ENCODE results near the gene AUTS2.

Gene AUTS2

DNA sequence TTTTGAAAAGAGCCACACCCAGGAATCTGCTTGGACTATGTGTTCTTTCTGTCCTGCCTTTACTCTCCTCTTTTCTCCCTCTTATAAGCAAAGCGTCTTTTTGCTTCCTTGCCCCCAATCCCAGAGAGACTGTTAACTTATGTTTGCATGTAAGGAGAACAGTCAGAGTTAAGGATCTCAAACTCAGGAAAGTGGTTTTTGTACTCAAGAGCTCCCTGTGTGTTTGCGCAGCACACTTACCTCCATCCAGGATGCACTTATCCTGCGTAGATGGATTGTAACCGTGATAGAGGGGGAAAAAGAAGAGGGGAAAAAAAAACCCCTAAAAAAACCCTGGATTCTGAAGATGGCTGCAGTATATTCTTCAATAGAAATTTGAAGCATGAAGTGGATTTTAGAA is 228.9 kb downstream of the AUTS2 start:
- Histone ChIP-seq H3K4me1 (ENCODE audit: control insufficient read depth, insufficient read depth, low read length, poor library complexity, severe bottlenecking) (no peaks in the 10 kb centered on the region), H3K4me3 (ENCODE audit: insufficient read depth, low read depth, low read length, poor library complexity, severe bottlenecking) (no peak overlapping the region), H3K27me3 (replicated peaks; ENCODE audit: control insufficient read depth, insufficient read depth, low read length, poor library complexity, severe bottlenecking) (no peaks in the 10 kb centered on the region), H3K9me3 (ENCODE audit: control insufficient read depth, low read length) (no peaks in the 10 kb centered on the region), H3K36me3 (ENCODE audit: control insufficient read depth, insufficient read depth, low read length) (no peaks in the 10 kb centered on the region), H3K27ac (ENCODE audit: insufficient read depth, low read length, poor library complexity, severe bottlenecking) (no peak overlapping the region)
- DNase-seq, result no peak

DNA sequence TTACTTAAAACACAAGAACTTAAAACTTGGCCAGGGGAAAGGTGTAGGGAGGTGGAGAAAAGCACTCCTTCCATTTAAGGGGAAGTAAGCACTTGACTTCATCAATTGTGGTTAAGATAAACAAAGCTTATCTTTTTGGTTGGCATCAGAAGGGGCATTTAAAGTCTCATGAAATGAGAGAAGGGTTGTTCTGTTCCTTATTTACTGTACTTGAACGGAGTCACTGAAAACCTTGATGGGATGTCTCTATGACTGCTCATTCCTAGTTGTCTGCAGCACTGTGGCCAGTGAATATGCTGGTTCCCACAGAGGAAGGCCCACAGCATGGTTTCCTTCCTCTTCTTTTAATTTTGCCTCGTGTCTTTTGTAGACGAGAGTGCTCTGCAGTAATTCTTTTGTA is 229.3 kb downstream of the AUTS2 start:
- Histone ChIP-seq H3K27ac (ENCODE audit: insufficient read depth, low read length, poor library complexity, severe bottlenecking) (no peak overlapping the region), H3K4me3 (ENCODE audit: insufficient read depth, low read depth, low read length, poor library complexity, severe bottlenecking) (no peak overlapping the region), H3K9me3 (ENCODE audit: control insufficient read depth, low read length) (no peaks in the 10 kb centered on the region), H3K27me3 (replicated peaks; ENCODE audit: control insufficient read depth, insufficient read depth, low read length, poor library complexity, severe bottlenecking) (no peaks in the 10 kb centered on the region), H3K4me1 (ENCODE audit: control insufficient read depth, insufficient read depth, low read length, poor library complexity, severe bottlenecking) (no peaks in the 10 kb centered on the region), H3K36me3 (ENCODE audit: control insufficient read depth, insufficient read depth, low read length) (no peaks in the 10 kb centered on the region)
- no peak for DNase-seq

DNA sequence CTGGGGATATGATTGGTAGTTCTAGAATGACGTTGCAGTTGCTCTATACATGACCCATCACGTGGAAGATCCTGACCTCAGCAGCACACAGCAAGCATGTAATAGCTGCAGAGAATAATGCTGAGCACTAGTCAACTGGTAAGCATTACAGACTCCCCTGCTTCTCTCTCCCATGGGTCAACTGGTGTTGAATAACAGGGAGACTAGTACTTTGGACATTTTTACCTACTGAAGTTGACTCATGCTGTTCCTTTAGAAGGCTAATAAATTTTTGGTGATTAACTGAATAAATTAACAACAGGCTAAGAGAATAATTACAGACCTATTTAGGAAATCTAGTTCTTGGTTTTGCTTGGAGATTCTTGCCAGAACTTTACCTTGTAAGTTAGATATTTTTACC is 234.1 kb downstream of the AUTS2 start:
- Histone ChIP-seq H3K4me3 (ENCODE audit: insufficient read depth, low read depth, low read length, poor library complexity, severe bottlenecking) (no peak overlapping the region), H3K27me3 (replicated peaks; ENCODE audit: control insufficient read depth, insufficient read depth, low read length, poor library complexity, severe bottlenecking) (no peaks in the 10 kb centered on the region), H3K36me3 (ENCODE audit: control insufficient read depth, insufficient read depth, low read length) (no peaks in the 10 kb centered on the region), H3K27ac (ENCODE audit: insufficient read depth, low read length, poor library complexity, severe bottlenecking) (no peak overlapping the region), H3K4me1 (ENCODE audit: control insufficient read depth, insufficient read depth, low read length, poor library complexity, severe bottlenecking) (no peaks in the 10 kb centered on the region), H3K9me3 (ENCODE audit: control insufficient read depth, low read length) (no peaks in the 10 kb centered on the region)
- DNase-seq, result no peak

DNA sequence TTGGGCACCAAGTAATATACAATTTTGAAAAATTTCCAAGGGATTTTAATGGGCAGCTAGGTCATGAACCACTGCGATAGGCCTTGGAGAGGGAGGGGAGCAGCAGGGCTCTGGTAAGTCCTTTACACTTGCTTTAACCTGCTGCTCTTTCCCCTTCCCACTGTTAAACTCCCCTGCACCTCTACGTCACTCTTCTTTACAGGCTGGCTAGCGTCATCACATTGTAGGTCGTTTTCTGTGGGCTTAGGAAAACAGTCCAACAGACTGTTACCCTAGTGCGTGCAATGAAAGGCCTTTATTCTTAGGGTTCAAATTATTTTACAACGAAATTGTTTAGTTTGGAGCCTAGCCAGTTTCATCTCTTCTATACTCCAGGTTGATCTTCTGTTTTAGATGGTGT is 235.7 kb downstream of the AUTS2 start:
- H3K36me3 ChIP-seq (ENCODE audit: control insufficient read depth, insufficient read depth, low read length), result no peaks in the 10 kb centered on the region
- H3K4me1 ChIP-seq (ENCODE audit: control insufficient read depth, insufficient read depth, low read length, poor library complexity, severe bottlenecking), result no peaks in the 10 kb centered on the region
- H3K4me3 ChIP-seq (ENCODE audit: insufficient read depth, low read depth, low read length, poor library complexity, severe bottlenecking), result no peak overlapping the region
- no peaks in the 10 kb centered on the region for H3K9me3 ChIP-seq (ENCODE audit: control insufficient read depth, low read length)
- no peak for DNase-seq
- no peaks in the 10 kb centered on the region for H3K27me3 ChIP-seq (replicated peaks; ENCODE audit: control insufficient read depth, insufficient read depth, low read length, poor library complexity, severe bottlenecking)
- H3K27ac ChIP-seq (ENCODE audit: insufficient read depth, low read length, poor library complexity, severe bottlenecking), result no peak overlapping the region

DNA sequence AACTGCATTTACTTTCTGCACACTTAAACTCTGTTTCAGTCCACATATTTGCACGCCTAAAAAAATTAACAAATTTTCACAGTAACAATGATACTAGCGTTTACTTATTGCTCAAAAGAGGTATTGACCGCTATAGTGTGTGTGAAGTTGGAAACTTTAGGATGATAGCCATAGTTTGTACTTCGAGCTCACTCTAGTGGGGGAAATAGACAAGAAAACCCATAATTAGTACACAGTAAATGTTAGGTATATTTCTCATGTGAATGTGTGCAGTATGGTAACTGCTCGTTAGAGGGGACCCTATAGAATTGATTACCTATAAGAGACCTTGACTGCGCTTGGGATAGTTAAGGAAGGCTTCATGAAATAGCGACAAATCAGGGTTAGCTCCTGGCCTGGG is 238.4 kb downstream of the AUTS2 start:
- no peak for DNase-seq
- Histone ChIP-seq H3K27ac (ENCODE audit: insufficient read depth, low read length, poor library complexity, severe bottlenecking) (no peak overlapping the region), H3K36me3 (ENCODE audit: control insufficient read depth, insufficient read depth, low read length) (no peaks in the 10 kb centered on the region), H3K9me3 (ENCODE audit: control insufficient read depth, low read length) (no peaks in the 10 kb centered on the region), H3K27me3 (replicated peaks; ENCODE audit: control insufficient read depth, insufficient read depth, low read length, poor library complexity, severe bottlenecking) (no peaks in the 10 kb centered on the region), H3K4me3 (ENCODE audit: insufficient read depth, low read depth, low read length, poor library complexity, severe bottlenecking) (no peak overlapping the region), H3K4me1 (ENCODE audit: control insufficient read depth, insufficient read depth, low read length, poor library complexity, severe bottlenecking) (no peaks in the 10 kb centered on the region)

DNA sequence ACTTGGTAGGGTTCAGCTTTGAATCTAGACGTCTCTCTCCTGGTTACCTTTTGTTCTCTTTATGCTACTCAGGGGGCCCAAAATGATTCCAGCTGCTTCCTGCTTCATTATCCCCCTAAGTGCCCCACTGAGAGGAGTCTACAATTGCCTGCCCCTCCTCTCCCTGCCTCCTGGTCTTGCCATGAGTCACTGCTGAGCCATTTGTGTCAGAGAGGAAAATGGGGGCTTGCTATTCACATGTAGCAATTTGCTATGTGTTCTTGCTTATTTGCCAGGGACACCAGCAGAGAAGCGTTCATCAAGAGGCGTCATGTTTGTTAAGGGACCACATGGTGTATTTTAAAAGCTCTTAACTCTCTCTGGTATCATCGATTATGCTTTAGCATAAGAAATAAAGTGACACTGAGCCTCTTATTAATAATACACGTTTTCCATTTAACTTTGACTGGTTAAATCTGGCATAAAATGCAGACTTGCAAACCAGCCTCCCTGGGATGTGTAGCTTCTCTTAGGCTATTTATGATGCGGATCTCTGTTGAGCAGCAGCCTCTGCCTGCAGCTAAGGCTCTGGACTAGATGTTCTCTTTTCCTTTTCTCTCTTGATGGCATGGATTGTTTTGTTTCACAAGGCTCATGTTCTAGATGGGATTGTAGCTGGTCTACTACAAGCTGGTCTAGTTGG is 239.3 kb downstream of the AUTS2 start:
- DNase-seq, result no peak
- Histone ChIP-seq H3K4me1 (ENCODE audit: control insufficient read depth, insufficient read depth, low read length, poor library complexity, severe bottlenecking) (no peaks in the 10 kb centered on the region), H3K36me3 (ENCODE audit: control insufficient read depth, insufficient read depth, low read length) (no peaks in the 10 kb centered on the region), H3K4me3 (ENCODE audit: insufficient read depth, low read depth, low read length, poor library complexity, severe bottlenecking) (no peak overlapping the region), H3K27ac (ENCODE audit: insufficient read depth, low read length, poor library complexity, severe bottlenecking) (no peak overlapping the region), H3K9me3 (ENCODE audit: control insufficient read depth, low read length) (no peaks in the 10 kb centered on the region), H3K27me3 (replicated peaks; ENCODE audit: control insufficient read depth, insufficient read depth, low read length, poor library complexity, severe bottlenecking) (no peaks in the 10 kb centered on the region)

DNA sequence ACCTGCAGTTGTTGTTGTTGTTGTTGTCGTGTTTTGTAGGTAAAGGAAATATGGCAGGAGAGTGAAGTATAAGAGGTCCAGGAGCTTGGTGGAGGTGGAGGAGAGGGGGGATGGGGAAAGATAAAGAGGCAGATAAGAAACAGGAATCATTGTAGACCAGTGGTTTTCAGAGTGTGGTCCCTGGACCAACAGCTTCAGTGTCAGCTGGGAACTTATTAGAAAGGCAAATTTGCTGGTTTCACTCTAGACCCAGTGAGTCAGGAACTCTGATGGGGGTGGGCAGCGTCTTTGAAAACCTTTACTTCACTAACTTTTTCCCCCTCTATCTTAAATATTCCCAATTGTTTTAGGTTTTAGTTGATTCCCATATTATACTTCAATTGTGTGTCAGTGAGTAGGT is 241.5 kb downstream of the AUTS2 start:
- H3K4me3 ChIP-seq (ENCODE audit: insufficient read depth, low read depth, low read length, poor library complexity, severe bottlenecking), result no peak overlapping the region
- no peak for DNase-seq

DNA sequence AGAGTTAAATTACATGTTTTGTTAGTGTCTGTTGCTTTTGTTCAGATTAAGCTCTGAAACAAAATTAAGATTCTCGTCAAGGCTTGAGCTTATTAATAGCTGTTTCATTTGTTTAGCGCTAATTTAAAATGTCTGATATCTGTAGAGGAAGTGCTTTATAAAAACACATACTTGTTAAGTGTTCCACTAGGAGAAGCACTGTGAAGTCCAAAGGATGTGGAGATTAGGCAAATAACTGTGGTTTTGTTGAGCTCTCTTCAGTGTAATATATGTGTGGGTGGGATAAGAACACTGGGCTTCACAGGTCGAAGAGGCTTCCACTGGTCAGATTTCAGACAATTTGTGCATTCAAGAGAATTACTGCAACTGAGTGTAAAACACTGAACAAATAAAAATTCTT is 242.0 kb downstream of the AUTS2 start:
- H3K36me3 ChIP-seq (ENCODE audit: control insufficient read depth, insufficient read depth, low read length), result no peaks in the 10 kb centered on the region
- no peaks in the 10 kb centered on the region for H3K9me3 ChIP-seq (ENCODE audit: control insufficient read depth, low read length)
- H3K27me3 ChIP-seq (replicated peaks; ENCODE audit: control insufficient read depth, insufficient read depth, low read length, poor library complexity, severe bottlenecking), result no peaks in the 10 kb centered on the region
- no peaks in the 10 kb centered on the region for H3K4me1 ChIP-seq (ENCODE audit: control insufficient read depth, insufficient read depth, low read length, poor library complexity, severe bottlenecking)
- no peak overlapping the region for H3K27ac ChIP-seq (ENCODE audit: insufficient read depth, low read length, poor library complexity, severe bottlenecking)
- no peak for DNase-seq
- no peak overlapping the region for H3K4me3 ChIP-seq (ENCODE audit: insufficient read depth, low read depth, low read length, poor library complexity, severe bottlenecking)

More for the DNA sequence above, 241.5 kb downstream of the AUTS2 start:
- H3K27ac ChIP-seq (ENCODE audit: insufficient read depth, low read length, poor library complexity, severe bottlenecking), result no peak overlapping the region
- H3K27me3 ChIP-seq (replicated peaks; ENCODE audit: control insufficient read depth, insufficient read depth, low read length, poor library complexity, severe bottlenecking), result no peaks in the 10 kb centered on the region
- H3K4me1 ChIP-seq (ENCODE audit: control insufficient read depth, insufficient read depth, low read length, poor library complexity, severe bottlenecking), result no peaks in the 10 kb centered on the region
- no peaks in the 10 kb centered on the region for H3K9me3 ChIP-seq (ENCODE audit: control insufficient read depth, low read length)
- H3K36me3 ChIP-seq (ENCODE audit: control insufficient read depth, insufficient read depth, low read length), result no peaks in the 10 kb centered on the region

DNA sequence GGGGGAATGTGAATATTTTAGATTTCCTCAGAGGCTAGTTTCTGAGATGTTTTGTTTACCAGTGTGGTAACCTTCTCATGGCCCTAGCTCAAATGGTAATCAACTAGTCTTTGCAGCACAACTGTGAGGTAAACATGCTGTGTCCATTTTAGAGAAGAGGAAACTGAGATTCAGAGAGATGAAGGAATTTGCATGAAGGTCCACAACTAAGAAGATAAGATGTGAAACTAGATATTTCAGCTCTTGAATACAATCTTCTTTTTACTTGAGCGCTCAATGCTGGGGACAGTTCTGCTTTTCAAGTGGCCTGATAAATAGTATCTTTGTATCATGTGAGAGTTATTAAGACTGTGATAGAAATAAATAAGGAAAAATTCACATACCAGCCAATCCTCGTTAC is 245.4 kb downstream of the AUTS2 start:
- Histone ChIP-seq H3K4me3 (ENCODE audit: insufficient read depth, low read depth, low read length, poor library complexity, severe bottlenecking) (no peak overlapping the region), H3K27ac (ENCODE audit: insufficient read depth, low read length, poor library complexity, severe bottlenecking) (no peak overlapping the region), H3K27me3 (replicated peaks; ENCODE audit: control insufficient read depth, insufficient read depth, low read length, poor library complexity, severe bottlenecking) (no peaks in the 10 kb centered on the region), H3K36me3 (ENCODE audit: control insufficient read depth, insufficient read depth, low read length) (no peaks in the 10 kb centered on the region), H3K9me3 (ENCODE audit: control insufficient read depth, low read length) (no peaks in the 10 kb centered on the region), H3K4me1 (ENCODE audit: control insufficient read depth, insufficient read depth, low read length, poor library complexity, severe bottlenecking) (no peaks in the 10 kb centered on the region)
- no peak for DNase-seq

DNA sequence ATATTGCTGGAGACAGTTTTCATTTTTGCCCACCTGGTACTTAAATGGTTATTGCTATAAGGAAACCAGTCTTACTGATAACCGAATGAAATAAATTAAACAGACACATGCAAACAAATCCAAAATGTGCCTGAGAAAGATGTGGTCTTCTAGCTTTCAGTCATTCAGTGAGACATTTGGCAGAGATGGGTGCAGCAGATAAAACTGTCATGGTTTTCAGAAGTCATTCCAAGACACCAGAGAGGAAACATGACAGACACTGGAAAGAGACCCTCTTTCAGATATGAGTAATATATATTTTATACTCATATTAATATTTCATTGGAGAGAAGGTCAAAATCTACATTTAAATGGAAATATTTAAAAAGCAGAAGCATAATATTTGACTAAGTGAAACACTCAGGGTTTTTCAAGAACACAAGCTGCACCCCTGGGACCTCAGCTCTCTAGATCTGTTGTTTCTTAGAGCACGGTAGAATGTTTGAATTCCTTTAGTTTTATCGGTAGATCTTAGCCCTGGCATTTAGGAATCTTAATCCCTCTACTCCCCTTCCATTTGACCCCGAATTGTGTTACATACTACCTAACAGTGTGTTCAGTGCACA is 246.1 kb downstream of the AUTS2 start:
- H3K36me3 ChIP-seq (ENCODE audit: control insufficient read depth, insufficient read depth, low read length), result no peaks in the 10 kb centered on the region
- H3K27me3 ChIP-seq (replicated peaks; ENCODE audit: control insufficient read depth, insufficient read depth, low read length, poor library complexity, severe bottlenecking), result no peaks in the 10 kb centered on the region
- H3K27ac ChIP-seq (ENCODE audit: insufficient read depth, low read length, poor library complexity, severe bottlenecking), result no peak overlapping the region
- H3K4me3 ChIP-seq (ENCODE audit: insufficient read depth, low read depth, low read length, poor library complexity, severe bottlenecking), result no peak overlapping the region
- no peaks in the 10 kb centered on the region for H3K9me3 ChIP-seq (ENCODE audit: control insufficient read depth, low read length)
- H3K4me1 ChIP-seq (ENCODE audit: control insufficient read depth, insufficient read depth, low read length, poor library complexity, severe bottlenecking), result no peaks in the 10 kb centered on the region
- DNase-seq, result no peak
